ENCODE measurements around the gene IL4.

The IL4 gene

DNA sequence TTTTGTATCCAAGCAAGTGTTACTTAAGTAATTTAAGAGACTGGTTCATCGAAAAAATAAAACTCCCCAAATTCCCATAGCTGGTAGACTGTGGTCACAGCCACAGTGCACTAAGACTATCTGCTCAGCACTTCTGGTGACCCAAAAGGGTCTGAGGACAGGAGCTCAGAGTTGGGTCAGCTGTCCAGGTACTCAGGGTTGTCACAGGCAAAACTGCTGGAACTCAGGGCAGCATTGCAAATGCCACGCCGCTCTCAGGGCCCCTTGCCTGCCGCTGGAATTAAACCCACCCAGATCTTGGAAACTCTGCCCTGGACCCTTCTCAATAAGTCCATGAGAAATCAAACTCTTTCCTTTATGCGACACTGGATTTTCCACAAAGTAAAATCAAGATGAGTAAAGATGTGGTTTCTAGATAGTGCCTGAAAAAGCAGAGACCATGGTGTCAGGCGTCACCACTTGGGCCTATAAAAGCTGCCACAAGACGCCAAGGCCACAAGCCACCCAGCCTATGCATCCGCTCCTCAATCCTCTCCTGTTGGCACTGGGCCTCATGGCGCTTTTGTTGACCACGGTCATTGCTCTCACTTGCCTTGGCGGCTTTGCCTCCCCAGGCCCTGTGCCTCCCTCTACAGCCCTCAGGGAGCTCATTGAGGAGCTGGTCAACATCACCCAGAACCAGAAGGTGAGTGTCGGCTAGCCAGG, 16.0 kb upstream of the IL4 start, which contains the start of gene IL13:
IL13 (plus strand) TSS at position 498 of the 705 bp plus-strand sequence; CDS start at position 512, 14 bp downstream.
- H3K27ac ChIP-seq, result no peak within 1 kb of the TSS
- CTCF ChIA-PET, result interaction anchor here (0.6 kb wide), 1 partner anchor 64 kb away, joined by 4 read pairs; no protein-coding TSS in a partner anchor
- POLR2A ChIA-PET (ENCODE audit: low non-redundant PET), result no interaction called here
- TF ChIP-seq, protein P1, sequence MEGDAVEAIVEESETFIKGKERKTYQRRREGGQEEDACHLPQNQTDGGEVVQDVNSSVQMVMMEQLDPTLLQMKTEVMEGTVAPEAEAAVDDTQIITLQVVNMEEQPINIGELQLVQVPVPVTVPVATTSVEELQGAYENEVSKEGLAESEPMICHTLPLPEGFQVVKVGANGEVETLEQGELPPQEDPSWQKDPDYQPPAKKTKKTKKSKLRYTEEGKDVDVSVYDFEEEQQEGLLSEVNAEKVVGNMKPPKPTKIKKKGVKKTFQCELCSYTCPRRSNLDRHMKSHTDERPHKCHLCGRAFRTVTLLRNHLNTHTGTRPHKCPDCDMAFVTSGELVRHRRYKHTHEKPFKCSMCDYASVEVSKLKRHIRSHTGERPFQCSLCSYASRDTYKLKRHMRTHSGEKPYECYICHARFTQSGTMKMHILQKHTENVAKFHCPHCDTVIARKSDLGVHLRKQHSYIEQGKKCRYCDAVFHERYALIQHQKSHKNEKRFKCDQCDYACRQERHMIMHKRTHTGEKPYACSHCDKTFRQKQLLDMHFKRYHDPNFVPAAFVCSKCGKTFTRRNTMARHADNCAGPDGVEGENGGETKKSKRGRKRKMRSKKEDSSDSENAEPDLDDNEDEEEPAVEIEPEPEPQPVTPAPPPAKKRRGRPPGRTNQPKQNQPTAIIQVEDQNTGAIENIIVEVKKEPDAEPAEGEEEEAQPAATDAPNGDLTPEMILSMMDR (conservative IDR thresholded peaks at IDR 0.05; ENCODE audit: low read depth), result no peak
- DNase-seq (ENCODE audit: low spot score), result no peak

DNA sequence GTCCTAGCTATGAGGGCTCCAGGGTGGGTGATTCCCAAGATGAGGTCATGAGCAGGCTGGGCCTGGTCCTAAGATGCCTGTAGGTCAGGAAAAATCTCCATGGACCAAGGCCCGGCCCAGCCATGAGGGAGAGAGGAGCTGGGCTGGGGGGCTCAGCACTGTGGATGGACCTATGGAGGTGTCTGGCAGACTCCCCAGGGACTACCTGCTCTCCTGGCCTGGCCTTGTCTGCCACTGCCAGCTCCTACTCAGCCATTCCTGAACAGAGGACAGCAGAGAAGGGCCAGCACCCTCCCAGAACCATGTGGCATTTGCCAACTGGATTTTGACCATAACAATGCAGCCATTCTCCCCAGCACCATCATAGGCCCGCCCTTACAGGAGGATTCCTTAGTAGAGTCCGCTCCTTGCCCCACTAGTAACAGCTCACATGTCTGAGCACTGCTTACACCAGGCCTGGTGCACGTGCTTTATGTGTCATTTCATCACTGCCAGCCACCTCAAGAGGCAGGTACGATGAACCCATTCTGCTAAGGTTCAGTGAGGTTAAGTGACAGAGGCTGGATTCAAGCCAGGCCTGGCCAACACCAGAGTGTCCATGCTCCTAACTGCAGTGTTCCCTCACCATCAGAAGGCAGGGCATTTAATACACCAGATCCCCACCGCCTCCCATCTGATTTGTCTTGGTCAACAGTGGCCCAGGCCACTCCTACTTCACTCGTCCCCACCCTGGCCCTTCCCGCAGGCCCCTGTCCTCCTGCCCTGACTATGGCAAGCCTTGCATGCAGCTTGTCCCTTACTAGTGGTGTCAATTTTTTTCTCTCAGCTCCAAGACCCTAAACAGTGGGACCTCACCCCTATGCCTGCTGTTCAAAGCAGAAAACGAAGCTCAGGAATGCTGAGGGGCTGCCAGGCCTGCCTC, 15.1 kb upstream of the IL4 start:
- POLR2A ChIA-PET (ENCODE audit: low non-redundant PET), result no interaction called here
- TF ChIP-seq, protein P1 (conservative IDR thresholded peaks at IDR 0.05; ENCODE audit: low read depth), result no peak
- DNase-seq (ENCODE audit: low spot score), result no peak
- H3K27ac ChIP-seq, result no peak overlapping the region
- CTCF ChIA-PET, result interaction anchor here (0.7 kb wide), 1 partner anchor 57 kb away, joined by 3 read pairs; no protein-coding TSS in a partner anchor

- ChIA-PET POLR2A (ENCODE audit: low non-redundant PET) (no interaction called here), CTCF (interaction anchor here (0.6 to 0.7 kb wide), 2 partner anchors 56 to 422 kb away, joined by 3 read pairs; no protein-coding TSS in a partner anchor)
- H3K27ac ChIP-seq, result no peak overlapping the region
- TF ChIP-seq, protein P1 (conservative IDR thresholded peaks at IDR 0.05; ENCODE audit: low read depth), result no peak
- DNase-seq (ENCODE audit: low spot score), result no peak
These were observed 13.9 kb upstream of the IL4 start for GRCh38 chr5:132659598-132660493.

- ChIA-PET CTCF (interaction anchor here (0.6 to 1.2 kb wide), 3 partner anchors 28 to 158 kb away, joined by 3 to 5 read pairs (median 5); no protein-coding TSS in a partner anchor), POLR2A (ENCODE audit: low non-redundant PET) (no interaction called here)
- DNase-seq (ENCODE audit: low spot score), result no peak
- no peak overlapping the region for H3K27ac ChIP-seq
- TF ChIP-seq, protein P1 (conservative IDR thresholded peaks at IDR 0.05; ENCODE audit: low read depth), result no peak
These were observed 12.4 kb upstream of the IL4 start for GRCh38 chr5:132661231-132662003.

GRCh38 chr5:132662004-132662401, 11.8 kb upstream of the IL4 start:
- no peak overlapping the region for H3K27ac ChIP-seq
- DNase-seq (ENCODE audit: low spot score), result no peak
- POLR2A ChIA-PET (ENCODE audit: low non-redundant PET), result no interaction called here
- CTCF ChIA-PET, result interaction anchor here (1.2 kb wide), 1 partner anchor 27 kb away, joined by 5 read pairs; no protein-coding TSS in a partner anchor
- TF ChIP-seq, protein P1 (conservative IDR thresholded peaks at IDR 0.05; ENCODE audit: low read depth), result no peak
